Measurements from ENCODE around the gene ITGB6.

GRCh38 chr2:160139991-160140390 is 60.1 kb downstream of the ITGB6 start:
- TF ChIP-seq KLF5 (IDR thresholded peaks at IDR 0.05; ENCODE audit: partially characterized antibody) (no peak), POLR2AphosphoS5 (IDR thresholded peaks at IDR 0.05; ENCODE audit: low read length) (no peak), BACH1 (IDR thresholded peaks at IDR 0.05; ENCODE audit: borderline replicate concordance) (no peak), ZSCAN29 (IDR thresholded peaks at IDR 0.05) (no peak), RELA (IDR thresholded peaks at IDR 0.05; ENCODE audit: borderline replicate concordance, partially characterized antibody) (no peak), RAD21 (IDR thresholded peaks at IDR 0.05; ENCODE audit: insufficient read depth, low read depth, low read length) (no peak), ZBTB33 (IDR thresholded peaks at IDR 0.05) (no peak), SIX5 (IDR thresholded peaks at IDR 0.05; ENCODE audit: low read depth, low read length, severe bottlenecking) (no peak), ASH2L (IDR thresholded peaks at IDR 0.05; ENCODE audit: borderline replicate concordance, low read depth) (no peak), POLR2A (IDR thresholded peaks at IDR 0.05; ENCODE audit: low read depth, low read length) (no peak), NBN (IDR thresholded peaks at IDR 0.05) (no peak), POU2F2 (IDR thresholded peaks at IDR 0.05; ENCODE audit: borderline replicate concordance, low read depth, low read length) (no peak)
- TF ChIP-seq, protein P1, sequence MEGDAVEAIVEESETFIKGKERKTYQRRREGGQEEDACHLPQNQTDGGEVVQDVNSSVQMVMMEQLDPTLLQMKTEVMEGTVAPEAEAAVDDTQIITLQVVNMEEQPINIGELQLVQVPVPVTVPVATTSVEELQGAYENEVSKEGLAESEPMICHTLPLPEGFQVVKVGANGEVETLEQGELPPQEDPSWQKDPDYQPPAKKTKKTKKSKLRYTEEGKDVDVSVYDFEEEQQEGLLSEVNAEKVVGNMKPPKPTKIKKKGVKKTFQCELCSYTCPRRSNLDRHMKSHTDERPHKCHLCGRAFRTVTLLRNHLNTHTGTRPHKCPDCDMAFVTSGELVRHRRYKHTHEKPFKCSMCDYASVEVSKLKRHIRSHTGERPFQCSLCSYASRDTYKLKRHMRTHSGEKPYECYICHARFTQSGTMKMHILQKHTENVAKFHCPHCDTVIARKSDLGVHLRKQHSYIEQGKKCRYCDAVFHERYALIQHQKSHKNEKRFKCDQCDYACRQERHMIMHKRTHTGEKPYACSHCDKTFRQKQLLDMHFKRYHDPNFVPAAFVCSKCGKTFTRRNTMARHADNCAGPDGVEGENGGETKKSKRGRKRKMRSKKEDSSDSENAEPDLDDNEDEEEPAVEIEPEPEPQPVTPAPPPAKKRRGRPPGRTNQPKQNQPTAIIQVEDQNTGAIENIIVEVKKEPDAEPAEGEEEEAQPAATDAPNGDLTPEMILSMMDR (IDR thresholded peaks at IDR 0.05 in 2 of 3, conservative IDR thresholded peaks at IDR 0.05 in 1 of 3; ENCODE audit: control insufficient read depth in 2 of 3, extremely low read depth in 1 of 3, insufficient read depth in 1 of 3, low read depth in 3 of 3, low read length in 3 of 3) = no peak

All from GM12878 (cell line).